HG03103 (cell line): ENCODE data around the gene TPD52L2.
"Not testable (repeated sequence)": the region's sequence is repeated elsewhere in the genome, so short reads cannot be mapped to it uniquely, and the experiment has no call there.

ENCODE experiments used
- ATAC-seq: cut with Tn5 transposase; IDR thresholded peaks from one replicate; pipeline ENCODE4 v1.9.1; 2021; ENCODE audit warnings: low read depth; ENCODE audit not compliant: unreplicated experiment

The TPD52L2 gene

DNA sequence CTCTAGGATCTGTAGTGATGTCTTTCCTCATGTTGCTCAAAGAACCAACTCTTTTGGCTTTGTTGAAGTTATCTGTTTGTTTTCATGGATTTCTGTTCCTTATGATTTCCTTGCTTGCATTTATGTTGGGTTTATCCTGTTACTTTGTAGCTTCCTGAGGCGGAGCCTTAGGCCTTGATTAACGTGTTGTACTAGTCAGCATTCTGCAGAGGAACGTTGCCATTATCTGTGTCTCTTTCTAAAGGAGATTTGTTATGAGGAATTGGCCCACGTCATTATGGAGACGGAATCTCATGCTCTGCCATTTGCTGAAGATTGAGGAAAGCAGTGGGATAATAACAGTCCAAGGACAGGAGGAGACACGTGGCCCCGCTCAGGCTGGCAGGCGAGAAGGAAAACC lies 61.2 kb downstream of the TPD52L2 start:
- ATAC-seq: no peak

DNA sequence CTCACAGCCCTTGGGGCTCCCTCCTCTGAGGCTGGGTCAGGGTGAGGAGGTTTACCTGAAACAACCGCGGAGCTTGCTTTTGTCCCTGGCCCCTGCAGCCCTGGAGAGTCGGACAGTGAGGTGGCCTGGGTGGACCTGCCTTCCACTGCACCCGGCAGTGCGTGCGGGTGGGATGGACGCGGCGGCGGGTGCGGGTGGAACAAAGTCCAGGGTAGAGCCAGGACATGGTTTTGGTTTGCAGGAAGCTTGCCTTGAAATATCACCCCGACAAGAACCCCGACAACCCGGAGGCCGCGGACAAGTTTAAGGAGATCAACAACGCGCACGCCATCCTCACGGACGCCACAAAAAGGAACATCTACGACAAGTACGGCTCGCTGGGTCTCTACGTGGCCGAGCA lies 64.0 kb downstream of the TPD52L2 start:
- ATAC-seq: no peak

- ATAC-seq: not testable (repeated sequence)
Measured at GRCh38 chr20:63929473-63929883, 64.4 kb downstream of the TPD52L2 start.

DNA sequence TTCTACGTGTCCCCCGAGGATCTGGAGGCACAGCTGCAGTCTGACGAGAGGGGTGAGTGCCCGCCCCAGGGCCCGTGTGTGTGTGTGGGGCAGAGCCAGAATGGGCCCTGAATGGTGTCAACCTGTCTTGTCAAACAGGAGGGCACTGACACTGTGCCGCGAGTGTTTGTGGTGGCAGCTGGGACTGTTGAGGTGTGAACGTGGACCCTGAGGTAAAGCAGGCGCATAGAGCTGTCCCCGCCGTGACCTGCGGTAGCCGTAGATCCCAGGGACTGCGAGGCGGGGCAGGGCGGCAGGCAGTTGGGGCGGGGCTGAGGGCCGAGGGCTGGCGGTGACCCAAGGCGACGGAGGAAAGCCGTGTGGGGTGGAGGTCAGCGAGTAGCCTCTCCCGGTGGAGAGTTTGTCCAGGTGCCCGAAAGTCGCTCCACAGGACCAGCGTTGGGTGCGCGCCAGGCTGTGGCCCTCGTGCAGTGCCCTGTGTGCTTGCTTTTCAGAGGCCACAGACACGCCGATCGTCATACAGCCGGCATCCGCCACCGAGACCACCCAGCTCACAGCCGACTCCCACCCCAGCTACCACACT lies 66.0 kb downstream of the TPD52L2 start:
- no peak for ATAC-seq

- ATAC-seq: no peak
Measured at GRCh38 chr20:63931735-63932134, 66.7 kb downstream of the TPD52L2 start.

DNA sequence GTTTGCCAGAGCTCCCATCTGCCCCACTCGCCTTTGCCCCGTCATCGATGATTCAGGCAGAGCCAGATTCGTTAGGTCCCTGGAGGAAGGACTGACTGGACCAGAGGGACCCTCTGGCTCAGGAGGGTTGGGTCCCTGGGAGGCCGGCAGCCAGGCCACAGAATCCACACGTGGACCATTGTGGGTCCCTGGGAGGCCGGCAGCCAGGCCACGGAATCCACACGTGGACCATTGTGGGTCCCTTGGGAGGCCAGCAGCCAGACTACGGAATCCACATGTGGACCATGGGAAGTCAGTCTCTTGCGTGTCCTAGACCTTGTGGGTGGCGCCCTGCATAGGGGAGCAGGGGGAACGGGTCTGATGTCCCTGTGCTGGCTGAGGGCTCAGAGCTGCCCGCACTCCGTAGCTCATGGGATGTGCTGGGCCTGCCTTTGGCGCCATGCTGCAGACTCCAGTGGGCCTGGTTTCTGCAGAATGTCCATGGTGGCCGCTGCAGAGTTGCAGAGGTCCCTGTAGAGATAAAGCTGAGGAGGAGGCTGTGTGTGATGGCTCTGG lies 67.6 kb downstream of the TPD52L2 start:
- no peak for ATAC-seq

DNA sequence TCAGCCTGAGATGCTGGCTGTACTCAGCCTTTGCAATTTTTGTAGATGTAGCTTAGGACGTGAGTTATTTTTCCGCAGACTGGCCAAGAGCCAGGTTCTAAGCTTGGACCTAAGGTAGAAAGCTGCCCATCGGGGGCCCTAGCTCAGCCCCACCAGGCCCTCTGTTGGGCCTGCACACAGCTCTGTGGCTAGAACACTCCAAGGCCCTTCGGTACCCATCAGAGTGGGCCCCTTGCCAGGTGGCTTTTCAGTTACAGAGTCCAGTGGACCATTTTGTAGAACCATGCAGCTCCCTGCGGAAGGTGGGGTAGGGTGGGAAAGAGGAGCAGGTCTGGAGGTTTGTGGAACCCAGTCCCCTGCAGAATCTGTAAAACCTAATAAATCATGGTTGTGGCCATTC lies 68.6 kb downstream of the TPD52L2 start:
- ATAC-seq: no peak

- ATAC-seq: no peak
Measured at GRCh38 chr20:63934271-63935068, 69.4 kb downstream of the TPD52L2 start.

- ATAC-seq: no peak
Measured at GRCh38 chr20:63935447-63935846, 70.4 kb downstream of the TPD52L2 start.

DNA sequence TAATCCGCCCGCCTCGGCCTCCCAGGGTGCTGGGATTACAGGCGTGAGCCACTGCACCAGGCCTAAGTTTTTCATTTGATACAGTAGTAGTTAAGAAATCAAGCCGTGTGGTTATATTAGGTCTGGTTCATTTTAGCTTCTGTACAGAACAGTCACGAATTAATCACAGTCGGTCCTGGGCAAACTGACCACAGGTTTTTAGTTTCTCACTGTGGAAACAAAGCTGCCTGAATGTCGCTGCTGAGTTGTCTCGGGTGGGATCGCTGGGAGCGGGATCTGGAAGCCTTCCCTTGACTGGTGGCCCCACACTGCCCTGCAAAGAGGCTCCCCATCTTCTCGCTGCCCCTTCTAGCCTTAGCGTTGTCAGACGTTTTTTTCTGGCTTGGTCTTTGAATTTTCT lies 72.5 kb downstream of the TPD52L2 start:
- no peak for ATAC-seq

GRCh38 chr20:63939061-63939935 lies 74.2 kb downstream of the TPD52L2 start:
- ATAC-seq: no peak

GRCh38 chr20:63940071-63940471 lies 75.0 kb downstream of the TPD52L2 start:
- no peak for ATAC-seq

DNA sequence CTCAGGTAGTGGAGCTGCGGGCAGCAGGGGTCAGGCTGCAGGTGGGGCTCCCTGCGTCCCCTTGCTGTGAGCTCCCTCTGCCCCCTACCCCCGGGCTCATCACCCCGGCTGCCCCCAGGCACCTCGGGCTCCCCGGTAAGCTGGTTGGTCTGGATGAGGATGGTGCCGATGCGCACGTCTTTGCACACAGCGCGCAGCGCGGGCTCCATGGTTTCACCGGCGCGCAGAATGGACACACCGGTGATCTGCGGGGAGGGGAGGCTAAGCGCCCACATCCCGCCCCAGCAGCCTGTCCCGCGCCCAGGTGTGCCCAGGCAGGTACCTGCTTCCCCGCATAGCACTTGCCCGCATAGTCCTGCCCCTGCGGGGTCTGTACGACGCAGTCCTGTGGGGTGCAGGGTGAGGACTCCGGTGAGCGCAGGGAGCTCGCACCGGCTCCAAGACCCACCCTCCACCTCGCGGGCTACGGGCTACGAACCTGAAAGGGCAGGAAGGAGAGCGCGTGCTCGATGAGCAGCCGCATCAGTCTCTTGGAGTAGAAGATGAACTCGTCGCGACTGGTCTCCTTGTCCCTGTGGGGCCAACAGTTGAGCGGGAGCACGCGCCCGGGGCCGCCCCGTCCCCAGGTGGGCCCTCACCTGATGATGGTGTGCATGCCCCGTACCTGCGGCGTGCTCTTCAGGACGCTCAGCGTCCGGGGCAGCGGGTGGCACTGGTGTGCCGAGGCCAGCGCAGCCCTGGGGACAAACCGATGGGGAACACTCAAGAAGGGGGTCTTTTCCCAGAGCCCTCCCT lies 75.6 kb downstream of the TPD52L2 start:
- no peak for ATAC-seq
